ENCODE results near the gene RAB6B. TPM values are rescaled to one million over a fixed set of nuclear protein-coding genes. Genes with fewer than 3 reads are reported as not detected.

The RAB6B gene
- total and polyA plus RNA-seq, 2 of the 8 experiments (the other 6 are each of a cell fraction or from before 2014, with no cell fraction given) = 7.9 to 15.6 TPM

DNA sequence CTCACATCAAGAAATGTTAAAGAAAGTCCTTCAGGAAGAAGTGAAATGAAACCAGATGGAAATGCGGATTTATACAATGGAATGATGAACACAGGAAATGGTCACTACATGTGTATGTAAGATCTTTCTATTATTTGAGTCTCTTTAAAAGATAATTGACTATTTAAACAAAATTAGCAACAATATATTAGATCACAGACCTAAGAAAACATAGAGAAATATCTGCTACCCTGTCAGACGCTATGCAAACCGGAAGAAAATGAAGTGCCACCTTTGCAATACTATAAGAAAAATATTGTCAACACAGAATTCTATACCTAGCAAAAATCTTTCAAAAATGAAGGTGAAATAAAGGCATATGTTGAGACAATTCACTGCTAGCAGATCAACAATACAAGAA is 17.2 kb downstream of the RAB6B start:
- WGBS, 2 experiments (ENCODE audit: extremely low coverage in 1 of 2, insufficient coverage in 1 of 2, insufficient read length in 1 of 2, insufficient replicate concordance in 2 of 2, low coverage in 1 of 2, low lambda C conversion rate in 2 of 2, missing lambda C conversion rate in 1 of 2) = 89% methylated on average over 3 of the region's 3 CpGs; no CpG with 5 or more reads in 1 of the 2 experiments
- no peaks in the 10 kb centered on the region for H3K79me2 ChIP-seq (ENCODE audit: control insufficient read depth in 1 of 2, insufficient read depth in 2 of 2, low read length in 2 of 2)
- H3K23me2 ChIP-seq (ENCODE audit: low read depth, low read length) = no peaks in the 10 kb centered on the region
- no peak overlapping the region for H4K8ac ChIP-seq (ENCODE audit: extremely low read depth, insufficient read depth, low read length)
- no peak overlapping the region for H2AFZ ChIP-seq (ENCODE audit: low read length)
- H2AK5ac ChIP-seq (ENCODE audit: low read depth, low read length) = no peak overlapping the region
- H3K79me1 ChIP-seq (ENCODE audit: low read depth, low read length) = no peaks in the 10 kb centered on the region
- H4K91ac ChIP-seq (replicated peaks; ENCODE audit: insufficient read length, low read length) = no peak overlapping the region
- no peak overlapping the region for H2BK120ac ChIP-seq (replicated peaks; ENCODE audit: low read depth, low read length)
- H3K9ac ChIP-seq (replicated peaks in 1 of 4; ENCODE audit: extremely low read depth in 1 of 4, low read depth in 3 of 4, low read length in 3 of 4) = no peak overlapping the region
- POLR2A ChIA-PET (ENCODE audit: partially characterized antibody) = no interaction called here
- H2BK15ac ChIP-seq (ENCODE audit: low read length) = no peak overlapping the region
- no peak overlapping the region for H2BK5ac ChIP-seq (ENCODE audit: low read depth, low read length)
- CTCF ChIA-PET (ENCODE audit: partially characterized antibody) = interaction anchor here (0.7 to 1.6 kb wide), 2 partner anchors 9 to 10 kb away, joined by 3 read pairs; no protein-coding TSS in a partner anchor
- no peak overlapping the region for H3K23ac ChIP-seq (ENCODE audit: insufficient read length)
- no peak overlapping the region for H2BK20ac ChIP-seq (ENCODE audit: low read length)
- no peaks in the 10 kb centered on the region for H3K9me3 ChIP-seq (ENCODE audit: insufficient read depth in 2 of 2, low read depth in 1 of 2, low read length in 1 of 2)
- no peak overlapping the region for H3K4me2 ChIP-seq (ENCODE audit: insufficient read depth in 1 of 2, low read depth in 2 of 2, low read length in 2 of 2)
- FAIRE-seq (no peak), DNase-seq (ENCODE audit: low read depth in 1 of 2, low spot score in 2 of 2) (no peak)
- no peak overlapping the region for H3K4ac ChIP-seq (replicated peaks; ENCODE audit: insufficient read length, low read depth, low read length)
- no peaks in the 10 kb centered on the region for H4K20me1 ChIP-seq (replicated peaks in 1 of 2; ENCODE audit: control insufficient read depth in 1 of 2, insufficient read depth in 2 of 2, low read length in 2 of 2)
- H3K4me3 ChIP-seq (ENCODE audit: extremely low read depth in 1 of 4, insufficient read depth in 2 of 4, low read depth in 3 of 4, low read length in 4 of 4) = no peak overlapping the region
- no peak overlapping the region for H3K27ac ChIP-seq (ENCODE audit: low read depth, low read length)
- H3K4me1 ChIP-seq (replicated peaks in 1 of 4; ENCODE audit: control insufficient read depth in 3 of 4, insufficient read depth in 4 of 4, low read length in 3 of 4) = no peaks in the 10 kb centered on the region
- H3K56ac ChIP-seq (replicated peaks; ENCODE audit: insufficient read length, low read depth, low read length) = no peak overlapping the region
- no peaks in the 10 kb centered on the region for H3K36me3 ChIP-seq (ENCODE audit: control insufficient read depth in 2 of 4, insufficient read depth in 4 of 4, low read length in 3 of 4)
- H3K27me3 ChIP-seq (replicated peaks in 1 of 4; ENCODE audit: control insufficient read depth in 3 of 4, extremely low read depth in 1 of 4, insufficient read depth in 3 of 4, low read length in 3 of 4) = no peaks in the 10 kb centered on the region
- no peak overlapping the region for H4K5ac ChIP-seq (ENCODE audit: insufficient read length, low read depth, low read length)
- H3K18ac ChIP-seq (ENCODE audit: extremely low read depth, low read length) = no peak overlapping the region
- H3K14ac ChIP-seq (ENCODE audit: insufficient read length) = no peak overlapping the region
- H2BK12ac ChIP-seq (ENCODE audit: low read depth, low read length) = no peak overlapping the region
- TF ChIP-seq CBX8 (IDR thresholded peaks at IDR 0.05; ENCODE audit: borderline replicate concordance, low read depth, low read length) (no peak), CHD1 (IDR thresholded peaks at IDR 0.05; ENCODE audit: low read depth, low read length) (no peak), GTF2F1 (IDR thresholded peaks at IDR 0.05; ENCODE audit: borderline replicate concordance, low read depth, low read length) (no peak), CEBPB (IDR thresholded peaks at IDR 0.05; ENCODE audit: low read depth, low read length) (no peak), ZNF274 (IDR thresholded peaks at IDR 0.05; ENCODE audit: borderline replicate concordance, extremely low read depth, low read length) (no peak), SUZ12 (IDR thresholded peaks at IDR 0.05; ENCODE audit: low read length) (no peak), PHF8 (conservative IDR thresholded peaks at IDR 0.05; ENCODE audit: low read depth, low read length) (no peak), RBBP5 (IDR thresholded peaks at IDR 0.05; ENCODE audit: borderline replicate concordance, low read depth, low read length) (no peak), CTBP2 (IDR thresholded peaks at IDR 0.05; ENCODE audit: borderline replicate concordance, insufficient read depth, insufficient read length, low read length) (no peak), BCL11A (IDR thresholded peaks at IDR 0.05; ENCODE audit: low read depth in 2 of 2, low read length in 2 of 2) (no peak), ASH2L (IDR thresholded peaks at IDR 0.05; ENCODE audit: low read length) (no peak), SP4 (IDR thresholded peaks at IDR 0.05; ENCODE audit: low read length) (no peak), POLR2A (IDR thresholded peaks at IDR 0.05; ENCODE audit: control extremely low read depth in 1 of 2, low read depth in 2 of 2, low read length in 2 of 2) (no peak), CREB1 (IDR thresholded peaks at IDR 0.05) (no peak), BACH1 (IDR thresholded peaks at IDR 0.05; ENCODE audit: low read length) (no peak), RFX5 (IDR thresholded peaks at IDR 0.05; ENCODE audit: borderline replicate concordance, low read depth, low read length) (no peak)

All from H1 (cell line).